ENCODE measurements around the gene TMEM232.

The TMEM232 gene

DNA sequence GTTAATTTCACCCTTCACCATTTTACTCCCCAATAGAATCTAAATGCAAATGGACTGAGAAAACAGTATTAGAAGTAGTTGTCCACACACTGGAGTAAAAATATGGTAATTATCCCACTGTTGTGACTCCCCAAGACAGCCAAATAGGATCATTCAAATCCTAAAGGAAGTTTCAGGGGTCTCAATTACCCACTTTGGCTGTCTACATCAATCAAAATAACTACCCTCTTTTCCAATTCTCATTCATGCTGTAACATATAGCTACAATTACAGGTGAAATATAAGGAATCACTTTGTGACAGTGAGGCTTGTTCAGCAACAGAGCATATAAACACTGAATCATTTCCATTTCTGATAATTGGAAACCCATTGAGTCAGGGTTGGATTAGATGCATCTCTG, 220.1 kb downstream of the TMEM232 start:
- Histone ChIP-seq H3K9me3 (ENCODE audit: control insufficient read depth, low read length) (no peaks in the 10 kb centered on the region), H2AK5ac (ENCODE audit: low read length, severe bottlenecking) (no peak overlapping the region), H2BK120ac (ENCODE audit: low read depth, low read length) (no peak overlapping the region), H3K18ac (ENCODE audit: low read depth in 1 of 2, low read length in 2 of 2) (no peak overlapping the region), H3K27me3 (ENCODE audit: control insufficient read depth in 1 of 2, insufficient read depth in 1 of 2, low read length in 2 of 2) (no peaks in the 10 kb centered on the region), H2BK15ac (ENCODE audit: low read depth, poor library complexity, severe bottlenecking) (no peak overlapping the region), H2AFZ (ENCODE audit: low read depth, low read length) (no peak overlapping the region), H3K4me2 (ENCODE audit: low read length, poor library complexity, severe bottlenecking) (no peak overlapping the region), H3K9ac (ENCODE audit: low read length) (no peak overlapping the region), H3K27ac (ENCODE audit: low read length, poor library complexity, severe bottlenecking) (no peak overlapping the region), H3K14ac (ENCODE audit: low read length in 2 of 2) (no peak overlapping the region), H2BK12ac (ENCODE audit: low read length in 2 of 2) (no peak overlapping the region), H3K4me3 (ENCODE audit: insufficient read depth in 1 of 2, low read depth in 1 of 2, low read length in 2 of 2) (no peak overlapping the region), H3K79me1 (replicated peaks; ENCODE audit: low read length, poor library complexity, severe bottlenecking) (no peaks in the 10 kb centered on the region), H4K8ac (ENCODE audit: low read length) (no peak overlapping the region), H3K4ac (ENCODE audit: low read depth in 1 of 2, low read length in 2 of 2) (no peak overlapping the region), H3K4me1 (ENCODE audit: control insufficient read depth, insufficient read depth, low read depth, low read length) (no peaks in the 10 kb centered on the region), H3K23ac (ENCODE audit: low read length in 2 of 2) (no peak overlapping the region), H4K91ac (ENCODE audit: low read length) (no peak overlapping the region), H3K36me3 (ENCODE audit: control insufficient read depth in 1 of 2, insufficient read depth in 2 of 2, low read depth in 1 of 2, low read length in 2 of 2) (no peaks in the 10 kb centered on the region), H2BK5ac (ENCODE audit: low read depth, low read length, poor library complexity, severe bottlenecking) (no peak overlapping the region)
- DNase-seq, result no peak

DNA sequence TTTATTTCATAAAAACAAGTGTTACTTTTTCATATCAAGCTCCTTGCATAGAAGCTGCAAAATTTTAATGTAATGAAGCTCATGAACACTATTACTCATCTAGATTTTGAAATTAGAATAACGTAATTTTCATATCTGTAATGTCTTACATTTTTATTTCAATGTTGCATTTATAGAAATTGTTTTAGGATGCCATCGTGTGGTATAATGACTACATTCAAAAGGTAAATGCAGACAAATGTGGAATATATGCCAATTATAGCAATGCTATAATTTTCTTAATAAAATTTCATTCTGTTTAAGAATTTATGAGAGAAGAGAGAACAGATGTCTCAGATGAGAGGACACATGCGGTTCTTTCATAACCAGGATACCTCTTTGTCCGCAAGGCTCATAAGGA, 230.2 kb downstream of the TMEM232 start:
- Histone ChIP-seq H3K23ac (ENCODE audit: low read length in 2 of 2) (no peak overlapping the region), H3K79me1 (replicated peaks; ENCODE audit: low read length, poor library complexity, severe bottlenecking) (no peaks in the 10 kb centered on the region), H2BK15ac (ENCODE audit: low read depth, poor library complexity, severe bottlenecking) (no peak overlapping the region), H4K91ac (ENCODE audit: low read length) (no peak overlapping the region), H3K14ac (ENCODE audit: low read length in 2 of 2) (no peak overlapping the region), H3K9me3 (ENCODE audit: control insufficient read depth, low read length) (no peaks in the 10 kb centered on the region), H3K27ac (ENCODE audit: low read length, poor library complexity, severe bottlenecking) (no peak overlapping the region), H3K36me3 (ENCODE audit: control insufficient read depth in 1 of 2, insufficient read depth in 2 of 2, low read depth in 1 of 2, low read length in 2 of 2) (no peaks in the 10 kb centered on the region), H2BK12ac (ENCODE audit: low read length in 2 of 2) (no peak overlapping the region), H2AFZ (ENCODE audit: low read depth, low read length) (no peak overlapping the region), H3K4me1 (ENCODE audit: control insufficient read depth, insufficient read depth, low read depth, low read length) (no peaks in the 10 kb centered on the region), H2AK5ac (ENCODE audit: low read length, severe bottlenecking) (no peak overlapping the region), H3K9ac (ENCODE audit: low read length) (no peak overlapping the region), H3K27me3 (ENCODE audit: control insufficient read depth in 1 of 2, insufficient read depth in 1 of 2, low read length in 2 of 2) (no peaks in the 10 kb centered on the region), H3K4ac (ENCODE audit: low read depth in 1 of 2, low read length in 2 of 2) (no peak overlapping the region), H2BK5ac (ENCODE audit: low read depth, low read length, poor library complexity, severe bottlenecking) (no peak overlapping the region), H2BK120ac (ENCODE audit: low read depth, low read length) (no peak overlapping the region), H3K4me2 (ENCODE audit: low read length, poor library complexity, severe bottlenecking) (no peak overlapping the region), H3K18ac (ENCODE audit: low read depth in 1 of 2, low read length in 2 of 2) (no peak overlapping the region), H4K8ac (ENCODE audit: low read length) (no peak overlapping the region), H3K4me3 (ENCODE audit: insufficient read depth in 1 of 2, low read depth in 1 of 2, low read length in 2 of 2) (no peak overlapping the region)
- DNase-seq, result no peak
- no CpG with 5 or more reads among the region's 4 CpGs for WGBS

DNA sequence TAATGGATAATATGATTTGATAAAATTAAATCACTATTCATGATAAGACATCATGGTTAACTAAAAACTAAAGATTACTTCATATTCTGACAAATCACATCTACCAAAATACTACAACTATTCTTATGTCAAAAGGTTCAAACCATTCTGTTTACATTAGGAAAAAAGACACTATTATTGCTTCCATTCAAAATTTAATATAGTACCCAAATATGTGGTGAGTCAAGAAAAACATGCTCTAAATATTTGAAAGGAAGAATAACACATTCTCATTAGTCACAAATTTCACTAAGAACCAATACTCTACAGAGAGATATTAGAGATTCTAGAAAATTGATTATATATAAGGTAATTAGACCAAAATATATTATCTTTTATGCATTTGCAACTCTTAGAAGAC, 234.0 kb downstream of the TMEM232 start:
- Histone ChIP-seq H3K4me1 (ENCODE audit: control insufficient read depth, insufficient read depth, low read depth, low read length) (no peaks in the 10 kb centered on the region), H3K27ac (ENCODE audit: low read length, poor library complexity, severe bottlenecking) (no peak overlapping the region), H2BK5ac (ENCODE audit: low read depth, low read length, poor library complexity, severe bottlenecking) (no peak overlapping the region), H4K91ac (ENCODE audit: low read length) (no peak overlapping the region), H3K23ac (ENCODE audit: low read length in 2 of 2) (no peak overlapping the region), H2BK12ac (ENCODE audit: low read length in 2 of 2) (no peak overlapping the region), H3K4me2 (ENCODE audit: low read length, poor library complexity, severe bottlenecking) (no peak overlapping the region), H3K18ac (ENCODE audit: low read depth in 1 of 2, low read length in 2 of 2) (no peak overlapping the region), H2BK120ac (ENCODE audit: low read depth, low read length) (no peak overlapping the region), H3K79me1 (replicated peaks; ENCODE audit: low read length, poor library complexity, severe bottlenecking) (no peaks in the 10 kb centered on the region), H2AK5ac (ENCODE audit: low read length, severe bottlenecking) (no peak overlapping the region), H3K9me3 (ENCODE audit: control insufficient read depth, low read length) (no peaks in the 10 kb centered on the region), H2BK15ac (ENCODE audit: low read depth, poor library complexity, severe bottlenecking) (no peak overlapping the region), H3K4me3 (ENCODE audit: insufficient read depth in 1 of 2, low read depth in 1 of 2, low read length in 2 of 2) (no peak overlapping the region), H3K4ac (ENCODE audit: low read depth in 1 of 2, low read length in 2 of 2) (no peak overlapping the region), H3K14ac (ENCODE audit: low read length in 2 of 2) (no peak overlapping the region), H3K27me3 (ENCODE audit: control insufficient read depth in 1 of 2, insufficient read depth in 1 of 2, low read length in 2 of 2) (no peaks in the 10 kb centered on the region), H4K8ac (ENCODE audit: low read length) (no peak overlapping the region), H3K9ac (ENCODE audit: low read length) (no peak overlapping the region), H2AFZ (ENCODE audit: low read depth, low read length) (no peak overlapping the region), H3K36me3 (ENCODE audit: control insufficient read depth in 1 of 2, insufficient read depth in 2 of 2, low read depth in 1 of 2, low read length in 2 of 2) (no peaks in the 10 kb centered on the region)
- no peak for DNase-seq

DNA sequence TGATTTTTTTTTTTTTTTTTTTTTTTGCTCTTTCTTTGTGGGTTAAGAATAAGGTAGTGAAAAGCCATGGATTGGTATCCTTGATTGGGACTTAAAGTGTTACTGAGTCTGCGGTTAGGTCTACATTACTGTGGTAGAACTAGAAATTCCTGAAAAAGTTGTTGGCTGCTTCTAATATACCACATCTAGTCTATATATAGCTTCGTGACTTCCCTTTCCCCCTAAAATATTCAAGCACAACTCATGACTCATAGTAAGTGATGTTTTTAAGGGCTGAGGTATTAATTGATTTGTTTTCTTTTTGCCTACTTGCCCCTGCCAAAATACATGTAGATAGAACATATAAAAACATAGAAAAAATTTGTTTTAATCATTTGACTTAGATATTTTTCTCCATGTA, 247.6 kb downstream of the TMEM232 start:
- no peak overlapping the region for H3K14ac ChIP-seq (ENCODE audit: low read length in 2 of 2)
- no CpG with 5 or more reads among the region's 2 CpGs for WGBS
- no peak overlapping the region for H3K4me3 ChIP-seq (ENCODE audit: insufficient read depth in 1 of 2, low read depth in 1 of 2, low read length in 2 of 2)
- H4K8ac ChIP-seq (ENCODE audit: low read length), result no peak overlapping the region
- H2AFZ ChIP-seq (ENCODE audit: low read depth, low read length), result no peak overlapping the region
- no peak overlapping the region for H3K4me2 ChIP-seq (ENCODE audit: low read length, poor library complexity, severe bottlenecking)
- peaks cover 21% of the 10 kb centered on the region for H3K9me3 ChIP-seq (ENCODE audit: control insufficient read depth, low read length)
- H2BK5ac ChIP-seq (ENCODE audit: low read depth, low read length, poor library complexity, severe bottlenecking), result no peak overlapping the region
- no peak overlapping the region for H3K27ac ChIP-seq (ENCODE audit: low read length, poor library complexity, severe bottlenecking)
- H2BK12ac ChIP-seq (ENCODE audit: low read length in 2 of 2), result no peak overlapping the region
- no peak overlapping the region for H3K9ac ChIP-seq (ENCODE audit: low read length)
- H3K27me3 ChIP-seq (ENCODE audit: control insufficient read depth in 1 of 2, insufficient read depth in 1 of 2, low read length in 2 of 2), result peaks cover 0 to 3% of the 10 kb centered on the region in 2 experiments
- H4K91ac ChIP-seq (ENCODE audit: low read length), result no peak overlapping the region
- no peak overlapping the region for H2BK120ac ChIP-seq (ENCODE audit: low read depth, low read length)
- no peak overlapping the region for H3K23ac ChIP-seq (ENCODE audit: low read length in 2 of 2)
- H3K4ac ChIP-seq (ENCODE audit: low read depth in 1 of 2, low read length in 2 of 2), result no peak overlapping the region
- DNase-seq, result peak; percentile 94
- no peak overlapping the region for H3K18ac ChIP-seq (ENCODE audit: low read depth in 1 of 2, low read length in 2 of 2)
- H3K36me3 ChIP-seq (ENCODE audit: control insufficient read depth in 1 of 2, insufficient read depth in 2 of 2, low read depth in 1 of 2, low read length in 2 of 2), result no peaks in the 10 kb centered on the region
- no peak overlapping the region for H2BK15ac ChIP-seq (ENCODE audit: low read depth, poor library complexity, severe bottlenecking)
- H3K79me1 ChIP-seq (replicated peaks; ENCODE audit: low read length, poor library complexity, severe bottlenecking), result no peaks in the 10 kb centered on the region
- H2AK5ac ChIP-seq (ENCODE audit: low read length, severe bottlenecking), result no peak overlapping the region
- H3K4me1 ChIP-seq (ENCODE audit: control insufficient read depth, insufficient read depth, low read depth, low read length), result no peaks in the 10 kb centered on the region
